Measurements from ENCODE around the gene NFKBIB.
"Not testable (repeated sequence)": the region's sequence is repeated elsewhere in the genome, so short reads cannot be mapped to it uniquely, and the experiment has no call there.

- TF ChIP-seq CTCF (IDR thresholded peaks at IDR 0.05; ENCODE audit: extremely low read depth in 1 of 2, insufficient read depth in 1 of 2, low read depth in 1 of 2, low read length in 2 of 2); POLR2A (IDR thresholded peaks at IDR 0.05; ENCODE audit: low read depth, low read length); JUN (IDR thresholded peaks at IDR 0.05; ENCODE audit: borderline replicate concordance, insufficient read depth, insufficient read length, low read depth); EZH2 (IDR thresholded peaks at IDR 0.05; ENCODE audit: borderline replicate concordance, low read depth, low read length, severe bottlenecking); MAX (IDR thresholded peaks at IDR 0.05; ENCODE audit: insufficient read depth, insufficient read length): not testable (repeated sequence)
Measured at GRCh38 chr19:38941466-38941865, 41.7 kb downstream of the NFKBIB start.

Data from endothelial cell of umbilical vein (primary cell).